Measurements from ENCODE around the gene INPP5K.
"Not testable (repeated sequence)": the region's sequence is repeated elsewhere in the genome, so short reads cannot be mapped to it uniquely, and the experiment has no call there.

Gene INPP5K

GRCh38 chr17:1516388-1517161, at the start of gene INPP5K:
TSS of gene INPP5K (minus strand) at chr17:1516612. CDS start at chr17:1516499, 113 bp downstream.
- ATAC-seq (peak; percentile 97), DNase-seq (peak; percentile 97 to 98)
- Mint-ChIP-seq H3K27ac (peak within 1 kb of the TSS; percentile 79 to 95), H3K27me3 (no peaks in the 10 kb centered on the region), H3K4me3 (peak within 1 kb of the TSS; percentile 87 to 90), H3K9me3 (no peaks in the 10 kb centered on the region), H3K4me1 (peaks cover 42% of the 10 kb centered on the region)

GRCh38 chr17:1565877-1566276, 49.5 kb upstream of the INPP5K start:
- Mint-ChIP-seq H3K9me3 (no peaks in the 10 kb centered on the region), H3K4me3 (no peak overlapping the region), H3K4me1 (peaks cover 46% of the 10 kb centered on the region), H3K27ac (no peak overlapping the region), H3K27me3 (peaks cover 7% of the 10 kb centered on the region)
- DNase-seq = no peak
- ATAC-seq = no peak

GRCh38 chr17:1563786-1564613, 47.6 kb upstream of the INPP5K start:
- Mint-ChIP-seq H3K27ac (peak overlapping the region in 1 of 2 donors; percentile 41), H3K4me3 (no peak overlapping the region), H3K4me1 (peaks cover 65% of the 10 kb centered on the region), H3K9me3 (no peaks in the 10 kb centered on the region), H3K27me3 (peaks cover 7% of the 10 kb centered on the region)
- no peak for DNase-seq
- no peak for ATAC-seq

GRCh38 chr17:1563471-1563785, 47.0 kb upstream of the INPP5K start:
- H3K4me1 Mint-ChIP-seq = peaks cover 66% of the 10 kb centered on the region
- ATAC-seq, DNase-seq, H3K4me3 Mint-ChIP-seq, H3K27me3 Mint-ChIP-seq, H3K27ac Mint-ChIP-seq, H3K9me3 Mint-ChIP-seq: not testable (repeated sequence)

GRCh38 chr17:1562176-1562643, 45.8 kb upstream of the INPP5K start:
- Mint-ChIP-seq H3K9me3 (no peaks in the 10 kb centered on the region), H3K27ac (no peak overlapping the region), H3K4me1 (peaks cover 58% of the 10 kb centered on the region), H3K27me3 (peaks cover 7% of the 10 kb centered on the region), H3K4me3 (peak overlapping the region; percentile 78 to 90)
- DNase-seq (peak in 1 of 2 donors; percentile 33), ATAC-seq (peak; percentile 51)

- Mint-ChIP-seq H3K4me3 (peak overlapping the region; percentile 78 to 90), H3K27me3 (peaks cover 7% of the 10 kb centered on the region), H3K9me3 (no peaks in the 10 kb centered on the region), H3K4me1 (peaks cover 54% of the 10 kb centered on the region), H3K27ac (peak overlapping the region; percentile 25 to 83)
- ATAC-seq (peak; percentile 55), DNase-seq (peak; percentile 52 to 58)
These were observed 45.2 kb upstream of the INPP5K start for GRCh38 chr17:1561420-1562175.

GRCh38 chr17:1560858-1561355, 44.5 kb upstream of the INPP5K start:
- ATAC-seq = no peak
- Mint-ChIP-seq H3K27me3 (peaks cover 7% of the 10 kb centered on the region), H3K9me3 (no peaks in the 10 kb centered on the region), H3K4me3 (peak overlapping the region; percentile 78 to 90), H3K27ac (peak overlapping the region in 1 of 2 donors; percentile 59), H3K4me1 (peaks cover 54% of the 10 kb centered on the region)
- no peak for DNase-seq

GRCh38 chr17:1560101-1560857, 43.9 kb upstream of the INPP5K start:
- Mint-ChIP-seq H3K27me3 (peaks cover 7% of the 10 kb centered on the region), H3K4me1 (peaks cover 50% of the 10 kb centered on the region), H3K27ac (no peak overlapping the region), H3K4me3 (no peak overlapping the region), H3K9me3 (no peaks in the 10 kb centered on the region)
- ATAC-seq (no peak), DNase-seq (no peak)

GRCh38 chr17:1559047-1560043, 42.9 kb upstream of the INPP5K start:
- H3K27ac Mint-ChIP-seq = no peak overlapping the region
- ATAC-seq (no peak), DNase-seq (no peak)
- H3K9me3 Mint-ChIP-seq = no peaks in the 10 kb centered on the region
- peaks cover 7% of the 10 kb centered on the region for H3K27me3 Mint-ChIP-seq
- H3K4me3 Mint-ChIP-seq = no peak overlapping the region
- H3K4me1 Mint-ChIP-seq = peaks cover 50% of the 10 kb centered on the region

GRCh38 chr17:1558401-1558800, 42.0 kb upstream of the INPP5K start:
- peaks cover 42% of the 10 kb centered on the region for H3K4me1 Mint-ChIP-seq
- H3K27me3 Mint-ChIP-seq = no peaks in the 10 kb centered on the region
- no peak overlapping the region for H3K27ac Mint-ChIP-seq
- H3K9me3 Mint-ChIP-seq = no peaks in the 10 kb centered on the region
- ATAC-seq = no peak
- no peak overlapping the region for H3K4me3 Mint-ChIP-seq
- no peak for DNase-seq

- ATAC-seq (no peak), DNase-seq (no peak)
- no peak overlapping the region for H3K4me3 Mint-ChIP-seq
- H3K27ac Mint-ChIP-seq = no peak overlapping the region
- H3K27me3 Mint-ChIP-seq = no peaks in the 10 kb centered on the region
- H3K9me3 Mint-ChIP-seq = no peaks in the 10 kb centered on the region
- H3K4me1 Mint-ChIP-seq = peaks cover 36% of the 10 kb centered on the region
These were observed 41.1 kb upstream of the INPP5K start for GRCh38 chr17:1557355-1558095.

- peaks cover 32% of the 10 kb centered on the region for H3K4me1 Mint-ChIP-seq
- no peaks in the 10 kb centered on the region for H3K27me3 Mint-ChIP-seq
- H3K9me3 Mint-ChIP-seq = no peaks in the 10 kb centered on the region
- DNase-seq (no peak), ATAC-seq (no peak)
- H3K4me3 Mint-ChIP-seq = no peak overlapping the region
- H3K27ac Mint-ChIP-seq = no peak overlapping the region
These were observed 39.4 kb upstream of the INPP5K start for GRCh38 chr17:1555651-1556471.
